Stromal cell of bone marrow (primary cell): ENCODE results near the gene PKP2.
"Not testable (repeated sequence)": the region's sequence is repeated elsewhere in the genome, so short reads cannot be mapped to it uniquely, and the experiment has no call there.

Source experiments
- DNase-seq: peaks from one replicate; pipeline ENCODE4 v3.0.0-alpha.2; 2012; ENCODE audit warnings: low read depth

The PKP2 gene

DNA sequence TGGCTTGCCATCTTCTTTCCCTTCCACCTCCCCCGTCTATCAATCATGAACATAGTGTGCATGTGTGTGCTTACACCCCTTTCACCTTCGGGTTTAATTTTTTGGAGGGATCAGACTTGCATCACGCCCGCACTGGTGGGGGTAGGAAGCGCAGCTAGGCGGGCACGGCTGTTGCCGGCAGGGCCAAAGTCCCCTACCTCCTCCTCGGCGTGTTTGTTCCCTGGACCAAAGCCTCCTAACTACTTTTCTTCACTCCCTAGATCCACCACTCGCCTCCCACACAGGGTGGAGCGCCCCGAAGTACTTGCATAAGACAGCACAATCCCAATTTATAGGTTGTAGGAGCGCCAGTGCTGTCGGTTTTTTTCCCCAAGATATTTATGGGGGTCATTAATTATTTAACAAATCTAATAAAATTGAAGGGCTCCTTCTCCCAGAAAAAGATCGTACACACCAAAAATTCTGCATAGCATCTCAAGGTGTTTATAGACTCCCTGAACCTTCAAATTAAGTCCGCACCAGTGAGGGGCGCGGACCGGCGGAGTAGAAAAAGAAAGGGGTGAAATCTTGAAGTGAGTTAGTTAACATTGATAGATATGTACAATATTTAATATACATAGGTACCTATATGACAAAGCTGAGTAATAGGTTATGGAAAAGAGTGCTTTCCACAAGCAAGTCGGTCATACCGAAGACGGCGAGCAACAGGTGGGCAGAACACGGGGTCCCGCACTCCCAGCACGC, 717 bp downstream of the PKP2 start:
- DNase-seq: no peak

DNA sequence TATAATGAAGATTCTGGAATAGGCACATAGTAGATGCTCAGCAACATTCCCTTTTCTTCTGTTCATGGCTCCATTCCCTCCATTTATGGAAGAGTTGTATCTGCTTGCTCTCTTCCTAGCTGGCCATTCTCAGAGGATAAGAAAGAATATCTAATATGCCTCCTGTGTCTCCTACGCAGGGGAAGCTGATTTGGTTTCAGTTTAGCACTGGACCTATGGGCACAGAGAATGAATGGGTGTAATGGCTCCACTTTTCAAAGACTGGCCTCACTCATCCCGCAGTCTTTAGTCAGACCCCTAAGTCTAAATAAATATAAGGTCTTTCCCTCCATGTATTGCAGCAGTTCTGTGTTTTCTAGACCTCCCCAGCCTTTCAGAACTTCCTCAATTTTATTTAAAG, 2.0 kb downstream of the PKP2 start:
- no peak for DNase-seq

DNA sequence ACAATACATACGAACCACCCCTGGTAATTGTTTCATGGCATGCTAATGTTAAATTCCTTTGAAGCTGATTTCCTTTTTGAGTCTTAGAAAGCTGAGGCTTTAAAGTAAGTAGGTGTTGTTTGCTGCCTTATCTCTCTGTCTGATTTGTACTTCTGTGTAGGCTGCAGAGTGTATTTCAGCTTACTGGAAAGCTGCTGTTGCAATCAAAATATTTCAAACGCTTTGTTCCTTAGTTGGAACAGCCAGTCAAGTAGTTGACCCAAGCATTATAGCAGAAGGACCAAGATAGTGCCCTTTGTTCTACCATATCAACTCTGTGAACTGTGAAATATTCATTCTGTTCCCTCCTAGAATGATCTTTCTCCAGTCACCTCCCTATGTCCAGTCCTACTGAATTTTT, 3.1 kb downstream of the PKP2 start:
- DNase-seq: no peak

GRCh38 chr12:32893043-32893442, 3.5 kb downstream of the PKP2 start:
- DNase-seq: no peak

- not testable (repeated sequence) for DNase-seq
Observed at GRCh38 chr12:32892369-32892768, 4.2 kb downstream of the PKP2 start.

GRCh38 chr12:32891956-32892355, 4.6 kb downstream of the PKP2 start:
- DNase-seq: no peak

- DNase-seq: no peak
Observed at GRCh38 chr12:32891526-32891925, 5.1 kb downstream of the PKP2 start.

- DNase-seq: no peak
Observed at GRCh38 chr12:32889011-32889760, 7.4 kb downstream of the PKP2 start.

DNA sequence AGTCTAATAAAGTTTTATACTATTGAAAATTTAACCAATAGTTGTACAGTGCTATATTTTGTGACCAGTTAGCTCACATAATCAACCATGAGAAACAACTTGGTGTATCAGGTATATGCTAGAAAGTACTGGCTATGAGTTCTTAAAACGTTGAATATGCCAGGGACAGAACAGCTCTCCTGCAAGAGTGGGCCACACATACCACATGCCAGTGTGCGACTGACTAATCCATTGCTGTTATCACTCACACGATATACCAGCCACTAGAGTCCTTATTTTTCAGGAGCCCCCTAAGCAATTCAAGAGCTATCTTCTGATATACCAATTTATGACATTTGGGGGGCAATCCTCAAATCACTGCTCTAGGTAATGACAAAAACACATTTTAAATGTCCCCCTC, 9.5 kb downstream of the PKP2 start:
- DNase-seq: no peak

DNA sequence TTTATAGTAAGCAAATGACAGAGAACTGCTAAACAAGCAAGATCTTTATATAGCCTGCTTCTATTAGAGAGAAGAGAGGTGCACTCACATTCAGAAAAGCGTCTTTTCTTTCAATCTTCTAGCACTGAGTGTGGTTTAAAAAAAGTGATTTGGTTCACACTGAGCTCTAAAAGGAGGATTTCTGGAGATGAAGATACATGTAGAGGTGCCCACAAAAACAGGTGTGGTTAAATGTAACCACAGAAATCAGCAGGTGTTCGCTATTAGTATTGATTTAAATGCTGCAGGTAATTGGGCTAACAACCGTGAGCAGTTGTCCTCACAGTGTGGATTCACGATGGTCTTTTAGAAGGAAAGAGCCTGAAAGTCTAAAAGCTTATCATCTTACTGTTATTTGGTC, 10.7 kb downstream of the PKP2 start:
- no peak for DNase-seq

DNA sequence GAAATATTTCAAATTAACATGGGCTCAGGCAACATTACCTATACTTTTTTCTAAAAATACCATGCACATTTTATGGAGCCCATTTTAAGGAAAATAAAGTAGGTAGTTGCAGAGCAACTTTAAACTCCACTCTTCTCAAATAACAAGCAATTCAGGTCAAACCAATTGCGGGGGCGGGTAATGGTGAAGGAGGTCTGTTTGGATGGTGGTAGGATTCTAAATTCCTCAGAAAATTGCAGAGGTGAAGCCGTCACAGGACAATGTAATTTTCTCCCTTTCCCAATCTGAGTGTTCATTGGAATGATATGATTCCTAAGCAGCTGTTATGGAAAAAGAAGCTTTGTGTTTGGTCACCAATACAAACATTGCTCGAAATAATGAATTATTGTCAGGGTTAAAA, 11.6 kb downstream of the PKP2 start:
- no peak for DNase-seq

- no peak for DNase-seq
Observed at GRCh38 chr12:32881702-32882101, 14.9 kb downstream of the PKP2 start.

DNA sequence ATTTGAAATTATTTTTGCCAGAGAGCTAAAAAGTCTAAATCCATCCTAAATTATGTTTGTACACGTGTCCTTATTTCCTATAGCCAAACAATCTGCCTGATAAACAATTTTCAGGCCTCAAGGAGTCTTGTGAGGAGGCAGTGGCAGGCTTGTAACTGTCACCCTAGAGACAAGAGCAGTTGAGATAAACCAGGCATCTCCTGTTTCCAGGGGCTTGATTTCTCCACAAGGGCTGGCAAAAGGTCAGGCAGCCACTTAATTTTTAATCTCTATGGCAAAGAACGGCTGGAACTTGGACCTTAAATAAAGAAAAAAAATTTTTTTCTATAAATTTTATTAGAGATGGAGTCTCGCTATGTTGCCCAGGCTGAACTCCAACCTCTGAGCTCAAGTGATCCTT, 15.5 kb downstream of the PKP2 start:
- no peak for DNase-seq

DNA sequence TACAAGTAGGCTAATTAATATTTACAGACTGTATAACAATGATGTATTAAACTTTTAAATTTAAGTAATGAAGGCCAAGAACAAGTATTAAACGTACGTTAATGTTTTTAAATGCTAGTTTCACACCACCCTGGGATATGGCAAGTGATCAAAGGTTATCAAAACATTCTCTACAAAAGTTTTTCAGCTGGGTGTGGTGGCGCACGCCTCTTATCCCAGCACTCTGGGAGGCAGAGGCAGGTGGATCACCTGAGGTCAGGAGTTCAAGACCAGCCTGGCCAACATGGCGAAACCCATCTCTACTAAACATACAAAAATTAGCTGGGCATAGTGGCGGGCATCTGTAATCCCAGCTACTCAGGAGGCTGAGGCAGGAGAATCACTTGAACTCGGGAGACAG, 17.5 kb downstream of the PKP2 start:
- not testable (repeated sequence) for DNase-seq

- DNase-seq: no peak
Observed at GRCh38 chr12:32877601-32878459, 18.7 kb downstream of the PKP2 start.

DNA sequence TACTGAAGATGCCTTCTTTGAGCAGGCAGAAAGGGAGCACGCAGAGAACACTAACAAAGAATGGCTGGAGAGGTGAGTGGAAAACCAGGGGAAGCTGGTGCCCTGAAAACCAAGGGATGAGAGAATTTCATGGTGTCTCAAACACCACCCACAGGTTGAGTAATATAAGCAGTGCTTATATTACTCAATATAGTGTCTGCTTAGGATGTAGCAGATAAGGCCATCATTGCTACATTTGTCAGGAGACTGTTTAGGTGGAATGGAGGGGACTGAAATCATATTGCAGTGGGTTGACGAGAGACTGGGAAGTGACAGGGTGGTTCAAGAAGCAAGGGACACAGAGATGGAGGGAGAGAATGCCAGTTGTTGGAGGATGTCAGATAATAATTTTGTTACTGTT, 20.6 kb downstream of the PKP2 start:
- DNase-seq: no peak

GRCh38 chr12:32874975-32875374, 21.6 kb downstream of the PKP2 start:
- no peak for DNase-seq

- DNase-seq: no peak
Observed at GRCh38 chr12:32874078-32874477, 22.5 kb downstream of the PKP2 start.

DNA sequence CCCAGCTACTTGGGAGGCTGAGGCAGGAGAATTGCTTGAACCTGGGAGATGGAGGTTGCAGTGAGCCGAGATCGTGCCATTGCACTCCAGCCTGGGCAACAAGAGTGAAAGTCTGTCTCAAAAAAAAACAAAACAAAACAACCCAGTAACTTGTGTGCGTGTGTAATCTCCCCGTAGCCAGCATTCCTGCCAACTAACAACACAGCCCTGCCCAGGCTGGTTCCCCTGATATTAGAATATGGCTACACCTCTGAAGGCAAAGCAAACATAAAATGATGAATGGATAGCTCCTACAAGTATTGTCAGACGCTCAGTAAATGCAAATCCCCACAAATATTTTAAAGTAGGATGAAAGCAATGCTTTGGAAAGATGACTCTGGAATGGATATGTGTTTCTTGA, 24.2 kb downstream of the PKP2 start:
- DNase-seq: not testable (repeated sequence)

DNA sequence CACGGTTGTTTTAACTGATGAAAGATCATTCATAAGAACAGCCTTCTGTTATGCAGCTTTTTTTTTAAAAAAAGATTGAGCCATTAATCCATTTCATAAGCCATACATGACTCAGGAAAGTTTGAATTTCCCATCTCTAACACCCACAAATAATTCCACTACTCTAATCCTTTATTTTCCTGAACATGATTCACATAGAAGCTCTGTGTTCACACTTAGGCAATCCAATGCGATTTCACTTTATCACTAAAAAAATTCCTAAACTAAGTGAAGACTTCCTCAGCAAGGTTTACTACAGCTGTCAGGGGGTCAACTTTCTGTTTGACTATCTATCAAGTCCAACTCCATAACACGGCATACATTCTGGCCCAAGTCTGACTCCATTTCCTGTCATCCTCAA, 25.9 kb downstream of the PKP2 start:
- no peak for DNase-seq

- no peak for DNase-seq
Observed at GRCh38 chr12:32868885-32869284, 27.7 kb downstream of the PKP2 start.

DNA sequence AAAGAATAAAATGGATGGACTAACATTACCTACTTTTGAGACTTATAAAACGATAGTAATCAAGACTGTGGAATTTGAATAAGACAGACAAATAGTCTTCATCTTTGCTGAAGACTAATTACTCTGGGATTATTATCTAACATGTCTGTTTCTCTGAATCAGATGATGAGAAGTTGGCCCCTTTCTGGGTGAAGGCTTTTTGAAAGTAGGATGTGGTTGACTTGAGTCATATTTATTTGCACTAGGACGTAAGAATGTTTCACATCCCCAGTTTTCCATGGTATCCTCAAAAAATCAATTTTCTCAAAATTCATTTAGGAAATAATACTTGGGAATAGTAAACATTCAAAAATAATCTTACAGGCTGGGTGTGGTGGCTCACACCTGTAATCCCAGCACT, 31.8 kb downstream of the PKP2 start:
- DNase-seq: no peak

GRCh38 chr12:32863128-32863527, 33.4 kb downstream of the PKP2 start:
- DNase-seq: no peak
